ENCODE data around the gene NAIF1. TPM values are rescaled to one million over a fixed set of nuclear protein-coding genes. Genes with fewer than 3 reads are reported as not detected.
A peak's percentile ranks its signal among the peaks of the same experiment; 100 is the strongest.

NAIF1 gene
- total RNA-seq, 1 donor from 2014 or later: 11.8 TPM

- Histone ChIP-seq H3K27ac (peak overlapping the region; percentile 92), H3K9me3 (no peaks in the 10 kb centered on the region), H3K27me3 (no peaks in the 10 kb centered on the region), H3K4me3 (no peak overlapping the region), H3K36me3 (peaks cover 13% of the 10 kb centered on the region), H3K4me1 (peaks cover 84% of the 10 kb centered on the region)
- TF ChIP-seq CTCF (IDR thresholded peaks at IDR 0.05): no peak
- ATAC-seq (no peak), DNase-seq (no peak)
- intact Hi-C loops (cut with DNase I): no loop called here
Observed at GRCh38 chr9:128096616-128097536, 29.8 kb upstream of the NAIF1 start.

DNA sequence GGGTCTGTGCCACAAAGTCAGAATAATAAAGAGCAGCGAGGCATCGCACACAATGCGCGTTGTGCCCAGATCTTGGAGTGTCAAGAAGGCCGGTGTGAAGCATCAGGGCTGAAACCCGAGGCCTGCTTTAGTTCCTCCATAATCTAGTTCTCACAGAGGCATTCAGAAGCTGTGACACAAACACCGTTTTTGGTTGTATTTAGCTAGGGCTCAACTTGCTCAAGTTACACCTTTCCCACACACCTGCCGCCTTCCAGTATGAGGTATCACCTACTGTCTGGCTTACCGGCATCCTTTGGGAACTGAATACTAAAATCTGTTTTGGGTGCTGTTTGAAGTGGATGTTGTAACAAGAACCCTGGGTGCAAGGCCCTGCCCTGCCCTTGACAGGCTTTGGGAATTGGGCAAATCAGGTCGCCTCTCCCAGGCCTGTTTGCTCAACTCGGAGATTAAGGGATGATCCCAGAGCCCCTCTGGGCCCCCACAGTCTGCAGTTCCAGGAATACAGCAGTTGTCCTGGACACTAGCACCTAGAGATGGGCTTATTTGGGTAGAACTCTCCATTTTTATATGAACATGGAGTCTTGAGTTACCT is 27.9 kb upstream of the NAIF1 start:
- Histone ChIP-seq H3K27me3 (no peaks in the 10 kb centered on the region), H3K4me3 (no peak overlapping the region), H3K4me1 (peaks cover 80% of the 10 kb centered on the region), H3K27ac (peak overlapping the region; percentile 86), H3K9me3 (no peaks in the 10 kb centered on the region), H3K36me3 (no peaks in the 10 kb centered on the region)
- DNase-seq (no peak), ATAC-seq (no peak)
- intact Hi-C loops (cut with DNase I): no loop called here
- no peak for TF ChIP-seq CTCF (IDR thresholded peaks at IDR 0.05)

GRCh38 chr9:128094166-128094949 is 27.2 kb upstream of the NAIF1 start:
- Histone ChIP-seq H3K36me3 (no peaks in the 10 kb centered on the region), H3K27ac (peak overlapping the region; percentile 86), H3K27me3 (no peaks in the 10 kb centered on the region), H3K4me3 (peak overlapping the region; percentile 15), H3K4me1 (peaks cover 74% of the 10 kb centered on the region), H3K9me3 (no peaks in the 10 kb centered on the region)
- ATAC-seq (peak; percentile 84), DNase-seq (peak; percentile 92)
- TF ChIP-seq CTCF (IDR thresholded peaks at IDR 0.05): no peak
- intact Hi-C loops (cut with DNase I): no loop called here

DNA sequence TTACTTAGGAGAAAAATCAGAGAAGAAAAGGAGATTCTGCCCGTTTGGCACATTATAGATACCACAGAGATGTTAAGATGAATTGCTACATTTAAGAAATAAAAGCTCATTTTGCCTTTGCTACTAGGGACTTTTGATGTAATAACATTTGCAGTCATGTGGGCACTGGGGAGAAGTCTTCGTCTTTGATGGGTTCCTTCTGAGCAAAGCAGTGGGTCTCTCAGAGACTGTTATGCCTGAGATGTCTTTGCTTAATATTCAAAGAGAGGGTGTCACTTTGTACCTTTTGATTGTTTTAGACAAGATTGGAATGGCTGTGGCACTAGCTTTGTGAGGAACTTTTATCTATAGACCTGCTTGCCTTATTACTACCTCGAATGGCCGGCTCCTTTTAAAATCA is 25.9 kb upstream of the NAIF1 start:
- DNase-seq (no peak), ATAC-seq (no peak)
- Histone ChIP-seq H3K27ac (peak overlapping the region; percentile 86), H3K4me1 (peaks cover 75% of the 10 kb centered on the region), H3K27me3 (no peaks in the 10 kb centered on the region), H3K9me3 (no peaks in the 10 kb centered on the region), H3K36me3 (no peaks in the 10 kb centered on the region), H3K4me3 (no peak overlapping the region)
- no peak for TF ChIP-seq CTCF (IDR thresholded peaks at IDR 0.05)
- intact Hi-C loops (cut with DNase I): no loop called here

GRCh38 chr9:128092199-128092977 is 25.3 kb upstream of the NAIF1 start:
- H3K27me3 ChIP-seq: no peaks in the 10 kb centered on the region
- H3K27ac ChIP-seq: peak overlapping the region; percentile 86
- no peak overlapping the region for H3K4me3 ChIP-seq
- no peaks in the 10 kb centered on the region for H3K36me3 ChIP-seq
- H3K9me3 ChIP-seq: no peaks in the 10 kb centered on the region
- intact Hi-C loops (cut with DNase I): no loop called here
- no peak for TF ChIP-seq CTCF (IDR thresholded peaks at IDR 0.05)
- peak; percentile 58 for DNase-seq
- ATAC-seq: no peak
- peaks cover 69% of the 10 kb centered on the region for H3K4me1 ChIP-seq

Measured in upper lobe of right lung (tissue), 1 donor.